Activated T-cell treated with anti-CD3 and anti-CD28 coated beads, Interleukin-2, amount 50 U/mL, for 72 hours (primary cell): ENCODE measurements around the gene ATP1A2. TPM values are rescaled to one million over a fixed set of nuclear protein-coding genes. Genes with fewer than 3 reads are reported as not detected.

ENCODE experiments used
- ATAC-seq, 2 donors: fragments of 150-1000 bp; cut with Tn5 transposase; replicated peaks in 1 of 2; 2 replicates each; pipeline ENCODE4 v1.10.0; 2021; ENCODE audit warnings: moderate library complexity in 2 of 2, mild to moderate bottlenecking in 1 of 2
- DNase-seq, 2 donors: peaks; one replicate each; pipeline ENCODE4 v3.0.0; 2021 to 2022; ENCODE audit warnings: mixed read lengths in 1 of 2
- H3K27ac Mint-ChIP-seq: one replicate; pipeline ENCODE4 v1.8.0; 2022; ENCODE audit warnings: mild to moderate bottlenecking, moderate library complexity, mixed read lengths
- H3K27me3 Mint-ChIP-seq: one replicate; pipeline ENCODE4 v1.8.0; 2022; ENCODE audit warnings: low read depth, mixed read lengths
- H3K36me3 Mint-ChIP-seq, 2 donors: one replicate each; pipeline ENCODE4 v1.8.0; 2022; ENCODE audit warnings: mixed read lengths in 2 of 2, mild to moderate bottlenecking in 1 of 2; ENCODE audit not compliant: insufficient read depth in 2 of 2
- H3K4me1 Mint-ChIP-seq: one replicate; pipeline ENCODE4 v1.8.0; 2022; ENCODE audit warnings: low read depth, mixed read lengths
- H3K4me3 Mint-ChIP-seq, 2 donors: one replicate each; pipeline ENCODE4 v1.8.0; 2022; ENCODE audit warnings: mild to moderate bottlenecking in 2 of 2, mixed read lengths in 2 of 2, moderate library complexity in 2 of 2
- H3K9me3 Mint-ChIP-seq, 2 donors: one replicate each; pipeline ENCODE4 v1.8.0; 2022; ENCODE audit warnings: mixed read lengths in 2 of 2
- total RNA-seq, 2 donors: library from RNA; stranded (reverse); gene quantifications; one replicate each; pipeline ENCODE4 v1.2.3, GENCODE V29; 2022

The ATP1A2 gene
- not detected for total RNA-seq

DNA sequence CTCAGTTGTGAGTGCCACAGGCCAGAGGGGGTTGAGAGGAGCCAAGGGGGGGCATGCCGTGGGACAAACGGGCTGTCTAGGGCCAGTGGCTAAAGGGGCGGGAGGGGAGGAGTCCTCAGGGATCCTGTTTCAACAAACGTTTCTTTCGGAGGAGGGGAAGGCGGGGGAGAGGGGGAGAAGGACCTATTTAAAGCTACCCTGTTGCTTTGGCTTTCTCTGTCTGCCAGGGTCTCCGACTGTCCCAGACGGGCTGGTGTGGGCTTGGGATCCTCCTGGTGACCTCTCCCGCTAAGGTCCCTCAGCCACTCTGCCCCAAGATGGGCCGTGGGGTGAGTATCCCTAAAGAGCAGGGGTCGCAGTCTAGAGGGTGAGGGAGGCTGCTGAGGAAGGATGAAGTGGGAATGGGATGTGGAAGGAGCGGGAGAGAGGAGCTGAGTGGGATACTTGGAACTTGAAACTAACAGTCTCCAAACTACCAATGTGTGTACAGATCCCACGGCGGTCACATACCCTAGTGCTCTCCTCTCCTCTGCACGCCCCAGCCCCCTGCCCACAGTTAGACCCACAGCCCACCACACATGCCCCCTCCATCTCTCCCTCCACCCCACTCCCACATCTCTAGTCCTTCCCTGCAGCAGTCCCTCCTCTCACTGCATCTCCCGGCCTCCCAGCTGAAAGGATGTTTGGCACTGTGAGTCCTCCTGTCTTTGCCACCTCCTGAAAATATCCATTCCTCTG lies at the start of gene ATP1A2:
Gene ATP1A2, plus strand, starts transcription at position 215 of the 738 bp plus-strand sequence. Its CDS starts 103 bp downstream, at position 318.
- H3K36me3 Mint-ChIP-seq: no peaks in the 10 kb centered on the region

DNA sequence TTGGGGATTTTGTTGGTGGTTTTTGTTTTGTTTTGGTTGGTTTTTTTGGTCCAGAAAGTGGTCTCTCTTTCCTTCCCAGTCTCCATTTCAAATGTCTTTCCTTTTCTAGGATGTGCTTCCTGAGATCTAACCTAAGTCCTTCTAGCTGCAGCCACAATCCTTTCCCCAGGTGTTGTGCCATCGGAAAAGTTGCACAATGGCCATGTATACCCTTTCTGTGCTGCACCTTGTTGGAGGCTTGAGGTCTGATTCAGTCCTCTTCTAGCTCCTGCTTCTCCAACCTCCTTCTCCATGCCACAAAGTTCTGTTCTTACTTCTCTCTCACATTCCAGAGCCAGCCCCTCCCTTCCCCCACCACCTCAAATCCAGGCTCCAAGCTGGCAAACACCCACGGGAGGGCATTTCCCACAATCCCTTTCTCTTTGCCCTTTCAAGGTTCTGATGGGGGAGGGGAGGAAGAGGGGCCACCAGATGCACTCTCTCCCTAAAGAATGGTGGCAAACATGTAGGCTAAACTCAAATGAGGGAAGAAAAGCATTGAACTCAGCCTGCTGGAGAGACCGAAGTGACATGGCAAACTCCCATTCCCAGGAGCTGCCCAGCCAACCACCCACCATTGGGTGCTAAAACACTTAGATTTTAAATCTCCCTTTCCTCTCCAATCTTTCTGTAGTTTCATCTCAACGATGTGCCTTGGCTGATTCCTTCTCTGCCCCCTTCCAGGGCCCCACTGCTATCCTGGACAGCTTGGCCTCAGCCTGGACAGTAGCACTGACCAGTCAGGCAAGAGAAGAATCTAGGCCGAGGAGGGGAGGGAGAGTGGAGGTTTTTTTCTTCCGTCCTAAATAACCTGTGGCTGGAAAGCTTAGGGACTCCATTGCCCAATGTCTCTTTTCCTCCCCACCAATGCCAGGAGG lies 48.5 kb upstream of the ATP1A2 start:
- Mint-ChIP-seq H3K27ac (no peak overlapping the region), H3K27me3 (peaks cover 41% of the 10 kb centered on the region), H3K4me1 (peaks cover 14% of the 10 kb centered on the region), H3K9me3 (no peaks in the 10 kb centered on the region), H3K36me3 (no peaks in the 10 kb centered on the region), H3K4me3 (no peak overlapping the region)
- ATAC-seq (no peak), DNase-seq (no peak)

More for the DNA sequence above, at the start of gene ATP1A2:
- Mint-ChIP-seq H3K27me3 (peaks cover 15% of the 10 kb centered on the region), H3K27ac (no peak within 1 kb of the TSS), H3K9me3 (no peaks in the 10 kb centered on the region), H3K4me1 (no peaks in the 10 kb centered on the region), H3K4me3 (no peak within 1 kb of the TSS)
- DNase-seq (no peak), ATAC-seq (no peak)

DNA sequence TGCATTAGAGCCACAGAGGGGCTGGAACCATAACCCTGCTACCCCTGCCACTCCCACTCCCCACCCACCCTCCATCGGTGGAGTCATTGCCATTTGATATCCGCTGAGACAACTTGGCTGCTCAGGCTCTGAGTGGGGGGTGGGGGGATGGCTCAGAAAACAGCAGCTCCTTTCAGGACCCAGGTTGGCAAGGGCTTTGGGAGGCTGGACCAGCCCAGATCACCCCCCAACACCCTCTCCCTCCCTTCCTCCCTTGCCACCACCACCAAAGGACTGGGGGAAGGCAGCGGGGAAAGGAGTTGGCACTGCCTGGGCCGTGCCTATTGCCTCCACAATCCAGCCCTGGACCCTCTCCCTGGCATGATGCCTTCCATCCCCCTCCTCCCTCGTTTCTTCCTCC lies 47.3 kb upstream of the ATP1A2 start:
- Mint-ChIP-seq H3K9me3 (no peaks in the 10 kb centered on the region), H3K27ac (no peak overlapping the region), H3K36me3 (no peaks in the 10 kb centered on the region), H3K27me3 (peaks cover 52% of the 10 kb centered on the region), H3K4me3 (no peak overlapping the region), H3K4me1 (peaks cover 15% of the 10 kb centered on the region)
- DNase-seq (no peak), ATAC-seq (no peak)

GRCh38 chr1:160069460-160070231 lies 45.9 kb upstream of the ATP1A2 start, which contains the start of gene KCNJ10:
TSS of gene KCNJ10 (minus strand) at chr1:160070160. CDS start at chr1:160042532, 27,628 bp downstream.
- Mint-ChIP-seq H3K27me3 (peaks cover 52% of the 10 kb centered on the region), H3K4me1 (peaks cover 15% of the 10 kb centered on the region), H3K4me3 (peak within 1 kb of the TSS; percentile 80 to 92), H3K27ac (no peak within 1 kb of the TSS), H3K36me3 (no peaks in the 10 kb centered on the region), H3K9me3 (no peaks in the 10 kb centered on the region)
- DNase-seq: no peak
- ATAC-seq: no peak

GRCh38 chr1:160070243-160071163 lies 45.1 kb upstream of the ATP1A2 start:
- peak; percentile 63 to 73 for DNase-seq
- Mint-ChIP-seq H3K27ac (no peak overlapping the region), H3K4me1 (peaks cover 15% of the 10 kb centered on the region), H3K36me3 (no peaks in the 10 kb centered on the region), H3K27me3 (peaks cover 50% of the 10 kb centered on the region), H3K4me3 (peak overlapping the region; percentile 80 to 92), H3K9me3 (no peaks in the 10 kb centered on the region)
- peak; percentile 83 to 87 for ATAC-seq

- DNase-seq (no peak), ATAC-seq (no peak)
- no peaks in the 10 kb centered on the region for H3K36me3 Mint-ChIP-seq
- peak overlapping the region in 1 of 2 donors; percentile 6 for H3K4me3 Mint-ChIP-seq
- H3K4me1 Mint-ChIP-seq: peaks cover 15% of the 10 kb centered on the region
- H3K9me3 Mint-ChIP-seq: no peaks in the 10 kb centered on the region
- no peak overlapping the region for H3K27ac Mint-ChIP-seq
- H3K27me3 Mint-ChIP-seq: peaks cover 44% of the 10 kb centered on the region
These were observed 44.3 kb upstream of the ATP1A2 start for GRCh38 chr1:160071289-160071688.

DNA sequence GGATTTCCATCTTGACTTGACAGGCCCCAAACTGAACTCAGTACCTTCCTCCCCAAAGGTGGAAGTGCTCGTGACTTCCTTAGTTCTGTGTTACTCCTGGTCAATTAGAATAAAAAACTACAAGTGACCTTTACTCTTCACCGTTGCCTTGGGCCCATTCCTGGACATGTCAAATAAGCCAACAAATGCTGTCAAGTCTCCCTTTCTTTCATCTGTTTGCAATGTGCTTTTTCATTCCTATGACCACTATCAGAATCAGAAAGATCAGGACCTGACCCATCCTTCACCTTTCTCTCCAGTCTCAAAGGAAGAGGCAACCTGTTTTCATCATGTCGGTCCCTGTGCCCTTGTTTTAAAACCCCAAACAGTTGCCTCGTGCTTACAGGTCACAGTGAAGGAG lies 40.7 kb upstream of the ATP1A2 start:
- no peak for ATAC-seq
- H3K9me3 Mint-ChIP-seq: no peaks in the 10 kb centered on the region
- no peaks in the 10 kb centered on the region for H3K36me3 Mint-ChIP-seq
- H3K4me3 Mint-ChIP-seq: no peak overlapping the region
- peaks cover 43% of the 10 kb centered on the region for H3K27me3 Mint-ChIP-seq
- peaks cover 26% of the 10 kb centered on the region for H3K4me1 Mint-ChIP-seq
- no peak for DNase-seq
- H3K27ac Mint-ChIP-seq: no peak overlapping the region

GRCh38 chr1:160075836-160076235 lies 39.7 kb upstream of the ATP1A2 start:
- H3K9me3 Mint-ChIP-seq: no peaks in the 10 kb centered on the region
- DNase-seq (no peak), ATAC-seq (no peak)
- H3K36me3 Mint-ChIP-seq: no peaks in the 10 kb centered on the region
- H3K27ac Mint-ChIP-seq: no peak overlapping the region
- H3K4me3 Mint-ChIP-seq: no peak overlapping the region
- peaks cover 25% of the 10 kb centered on the region for H3K4me1 Mint-ChIP-seq
- peaks cover 44% of the 10 kb centered on the region for H3K27me3 Mint-ChIP-seq

DNA sequence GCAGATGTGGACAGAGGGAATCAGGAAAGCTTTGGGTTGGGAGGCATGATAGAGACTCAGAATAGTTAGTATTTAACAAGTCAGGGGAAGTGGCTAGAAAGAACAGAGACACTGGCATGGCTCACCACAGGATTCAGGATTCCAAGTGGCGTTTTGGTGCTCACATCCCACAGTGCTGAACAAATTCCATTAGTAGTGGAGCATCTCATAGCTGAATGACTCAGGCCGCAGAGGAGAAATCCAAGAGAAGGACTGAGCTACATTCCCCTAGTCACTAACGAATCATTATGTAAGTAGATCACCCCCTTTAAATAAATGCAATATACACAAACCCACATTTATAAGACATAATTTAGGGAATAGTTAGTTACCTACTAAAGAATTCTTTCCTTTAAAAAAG lies 39.3 kb upstream of the ATP1A2 start:
- H3K4me3 Mint-ChIP-seq: no peak overlapping the region
- H3K27me3 Mint-ChIP-seq: peaks cover 48% of the 10 kb centered on the region
- no peaks in the 10 kb centered on the region for H3K9me3 Mint-ChIP-seq
- ATAC-seq (no peak), DNase-seq (no peak)
- no peak overlapping the region for H3K27ac Mint-ChIP-seq
- H3K36me3 Mint-ChIP-seq: no peaks in the 10 kb centered on the region
- H3K4me1 Mint-ChIP-seq: peaks cover 29% of the 10 kb centered on the region

- H3K9me3 Mint-ChIP-seq: no peaks in the 10 kb centered on the region
- H3K36me3 Mint-ChIP-seq: no peaks in the 10 kb centered on the region
- no peak overlapping the region for H3K27ac Mint-ChIP-seq
- ATAC-seq (no peak), DNase-seq (no peak)
- peaks cover 49% of the 10 kb centered on the region for H3K27me3 Mint-ChIP-seq
- H3K4me3 Mint-ChIP-seq: no peak overlapping the region
- H3K4me1 Mint-ChIP-seq: peaks cover 22% of the 10 kb centered on the region
These were observed 38.1 kb upstream of the ATP1A2 start for GRCh38 chr1:160077486-160077885.

- Mint-ChIP-seq H3K27me3 (peaks cover 50% of the 10 kb centered on the region), H3K4me3 (no peak overlapping the region), H3K4me1 (peaks cover 22% of the 10 kb centered on the region), H3K9me3 (no peaks in the 10 kb centered on the region), H3K36me3 (no peaks in the 10 kb centered on the region), H3K27ac (no peak overlapping the region)
- DNase-seq (peak; percentile 69 to 80), ATAC-seq (peak; percentile 87 to 88)
These were observed 36.9 kb upstream of the ATP1A2 start for GRCh38 chr1:160078512-160079195.
